Rectal smooth muscle tissue (tissue), 1 donor: Measurements from ENCODE around the gene RAB31.
A peak's percentile ranks its signal among the peaks of the same experiment; 100 is the strongest.

ENCODE experiments used
- H3K27ac ChIP-seq: one replicate; pipeline ENCODE4 v1.7.0; 2013; ENCODE audit warnings: low read depth, low read length, inconsistent platforms
- H3K27me3 ChIP-seq: one replicate; pipeline ENCODE4 v1.7.0; 2013; ENCODE audit warnings: low read length; ENCODE audit not compliant: control insufficient read depth, insufficient read depth
- H3K36me3 ChIP-seq: one replicate; pipeline ENCODE4 v1.7.0; 2013; ENCODE audit warnings: low read length; ENCODE audit not compliant: control insufficient read depth, insufficient read depth
- H3K4me1 ChIP-seq: one replicate; pipeline ENCODE4 v1.7.0; 2013; ENCODE audit warnings: low read length; ENCODE audit not compliant: control insufficient read depth, insufficient read depth
- H3K4me3 ChIP-seq: one replicate; pipeline ENCODE4 v1.7.0; 2013; ENCODE audit warnings: low read length
- H3K9ac ChIP-seq: one replicate; pipeline ENCODE4 v1.7.0; 2013; ENCODE audit warnings: low read length

Gene RAB31

GRCh38 chr18:9866627-9867026 is 158.5 kb downstream of the RAB31 start:
- Histone ChIP-seq H3K4me1 (no peaks in the 10 kb centered on the region), H3K9ac (no peak overlapping the region), H3K27ac (no peak overlapping the region), H3K36me3 (no peaks in the 10 kb centered on the region), H3K27me3 (no peaks in the 10 kb centered on the region), H3K4me3 (no peak overlapping the region)

DNA sequence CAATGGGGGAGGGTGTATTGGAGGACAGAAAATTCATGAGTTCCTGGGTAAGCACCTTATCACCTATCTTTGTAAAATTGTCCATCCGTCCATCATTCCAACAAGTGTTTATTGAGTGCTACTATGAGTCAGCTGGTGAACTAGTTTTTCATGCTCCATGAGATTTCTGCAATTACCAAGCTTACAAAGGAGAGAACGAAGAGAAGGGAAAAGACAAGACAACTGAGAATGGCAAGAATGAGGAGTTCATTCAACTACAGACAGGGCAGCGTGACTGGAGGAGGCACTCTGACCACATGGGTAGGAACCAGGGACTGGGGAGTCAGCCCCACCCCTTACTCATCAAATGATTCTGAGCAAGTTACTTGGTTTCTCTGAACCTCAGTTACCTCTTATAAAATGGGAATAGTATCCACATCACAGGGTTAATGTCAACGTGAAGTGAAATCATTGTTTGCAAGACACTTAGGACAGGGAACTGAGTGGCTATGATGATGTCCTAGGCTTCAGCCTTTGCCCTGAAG is 159.0 kb downstream of the RAB31 start:
- H3K27ac ChIP-seq, result no peak overlapping the region

DNA sequence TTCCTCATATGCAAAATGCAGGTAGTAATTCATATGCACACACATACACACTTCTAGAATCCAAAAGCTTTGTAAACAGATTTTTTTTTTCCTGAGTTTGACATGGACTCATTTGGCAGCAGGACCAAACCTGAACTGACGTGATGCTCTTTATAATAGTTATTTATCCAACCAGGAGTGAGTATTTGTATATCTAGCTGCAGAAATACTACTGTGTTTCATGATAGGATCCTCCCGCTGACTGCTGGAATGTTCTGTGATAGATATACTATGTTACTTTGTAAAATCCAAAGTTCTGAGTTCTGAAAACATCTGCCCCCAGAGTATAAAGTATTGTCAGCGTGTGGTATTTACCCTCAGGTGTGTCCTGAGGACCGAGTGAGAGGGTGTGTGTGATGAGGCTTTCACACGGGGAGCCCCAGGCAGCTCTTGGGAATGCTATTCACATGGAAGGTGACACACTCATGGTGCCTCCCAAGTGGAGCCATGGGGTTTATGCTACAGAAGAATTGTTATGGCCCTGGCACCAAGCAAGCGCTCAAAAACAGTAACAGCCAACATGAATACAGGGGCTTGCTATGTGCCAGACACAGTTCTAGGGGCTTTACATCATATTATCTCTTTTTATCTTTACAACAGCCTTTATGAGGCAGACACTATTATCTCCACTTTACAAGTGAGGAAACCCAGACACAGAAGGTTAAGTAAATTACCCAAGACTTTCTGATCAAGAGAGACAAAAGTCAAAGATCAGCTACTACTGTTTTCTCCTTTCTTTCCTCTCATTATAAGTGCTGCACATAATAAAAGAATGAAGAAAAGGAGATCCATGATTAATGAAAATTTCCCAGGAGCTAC is 161.0 kb downstream of the RAB31 start:
- no peaks in the 10 kb centered on the region for H3K36me3 ChIP-seq
- no peak overlapping the region for H3K27ac ChIP-seq
- H3K4me1 ChIP-seq, result no peaks in the 10 kb centered on the region
- H3K9ac ChIP-seq, result no peak overlapping the region
- no peaks in the 10 kb centered on the region for H3K27me3 ChIP-seq
- no peak overlapping the region for H3K4me3 ChIP-seq

More for the DNA sequence above, 159.0 kb downstream of the RAB31 start:
- Histone ChIP-seq H3K27me3 (no peaks in the 10 kb centered on the region), H3K4me1 (no peaks in the 10 kb centered on the region), H3K36me3 (no peaks in the 10 kb centered on the region), H3K4me3 (no peak overlapping the region), H3K9ac (no peak overlapping the region)

GRCh38 chr18:9869715-9870430 is 161.8 kb downstream of the RAB31 start:
- Histone ChIP-seq H3K4me3 (no peak overlapping the region), H3K27me3 (no peaks in the 10 kb centered on the region), H3K27ac (no peak overlapping the region), H3K36me3 (no peaks in the 10 kb centered on the region), H3K9ac (no peak overlapping the region), H3K4me1 (no peaks in the 10 kb centered on the region)

DNA sequence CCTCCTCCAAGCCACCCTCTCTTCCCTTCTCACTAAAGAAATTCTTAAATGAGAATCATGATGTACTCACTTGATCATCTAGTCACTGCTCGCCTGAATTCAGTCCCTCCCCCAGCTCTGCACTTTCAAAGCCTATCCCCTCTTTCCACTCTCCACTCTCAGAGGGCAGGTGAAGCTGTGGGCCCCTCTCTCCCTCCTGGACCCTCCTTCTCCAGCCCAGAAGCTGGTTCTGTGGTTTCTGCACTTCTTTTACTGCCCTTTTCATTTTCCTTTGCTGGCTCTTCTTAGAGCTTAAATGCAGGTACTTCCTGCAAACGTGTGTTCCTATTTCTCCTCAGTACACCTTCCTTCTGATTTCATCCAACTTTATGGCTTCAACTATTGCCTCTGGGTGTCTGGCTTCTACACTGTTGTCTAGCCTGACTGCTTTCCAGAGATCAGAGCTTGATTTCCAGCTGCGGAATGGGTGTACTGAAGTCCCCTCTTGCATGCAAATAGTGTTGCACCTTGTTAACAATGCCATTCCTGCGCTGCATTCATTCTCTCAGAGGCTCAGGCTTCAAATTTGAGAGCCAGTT is 162.4 kb downstream of the RAB31 start:
- Histone ChIP-seq H3K9ac (no peak overlapping the region), H3K4me1 (no peaks in the 10 kb centered on the region), H3K4me3 (no peak overlapping the region), H3K27me3 (no peaks in the 10 kb centered on the region), H3K36me3 (no peaks in the 10 kb centered on the region), H3K27ac (no peak overlapping the region)

DNA sequence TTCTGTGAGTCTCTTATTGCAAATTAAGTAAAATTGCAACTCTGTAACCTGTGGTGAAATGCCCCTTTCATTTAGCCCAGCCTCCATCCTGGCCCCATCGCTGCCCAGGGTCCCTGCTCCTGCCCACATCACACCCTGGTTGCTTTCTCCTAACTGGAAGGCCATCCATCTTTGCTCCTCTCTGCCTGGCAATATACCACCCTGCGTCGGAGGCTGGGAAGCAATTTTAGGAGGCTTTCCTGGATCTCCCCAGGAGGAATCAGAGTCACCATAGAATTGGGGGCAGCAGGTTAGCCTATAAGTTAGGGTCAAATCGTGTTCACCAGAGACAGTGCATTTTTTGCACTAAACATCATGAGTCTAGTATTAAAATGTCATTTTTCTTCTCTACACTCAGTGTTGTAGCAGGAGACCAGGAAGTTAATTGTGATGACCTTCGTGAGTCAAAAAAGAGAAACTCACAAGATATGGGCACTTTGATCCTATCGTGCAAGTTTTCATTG is 163.2 kb downstream of the RAB31 start:
- H3K27ac ChIP-seq, result no peak overlapping the region
- H3K36me3 ChIP-seq, result no peaks in the 10 kb centered on the region
- H3K27me3 ChIP-seq, result no peaks in the 10 kb centered on the region

DNA sequence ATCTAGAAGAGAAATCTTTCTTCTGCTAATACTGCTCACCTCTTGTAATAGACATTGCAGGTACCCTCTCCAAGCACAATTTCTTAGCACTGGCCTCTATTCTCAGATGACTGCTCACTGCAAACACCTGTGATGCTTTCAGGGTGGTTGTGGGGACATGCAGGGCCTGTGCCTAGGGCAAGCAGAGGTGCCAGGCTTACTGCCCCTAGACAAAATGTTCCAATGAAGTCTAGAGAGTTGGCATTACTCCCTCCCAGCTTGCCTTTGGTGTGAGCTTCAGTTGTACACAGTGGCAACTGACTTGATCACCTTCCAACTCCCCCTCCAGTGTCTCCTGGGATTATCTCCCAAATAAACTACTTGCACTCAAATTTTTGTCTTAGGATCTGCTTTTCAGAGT is 164.7 kb downstream of the RAB31 start:
- Histone ChIP-seq H3K27me3 (no peaks in the 10 kb centered on the region), H3K36me3 (no peaks in the 10 kb centered on the region), H3K4me3 (no peak overlapping the region), H3K9ac (no peak overlapping the region), H3K27ac (no peak overlapping the region), H3K4me1 (no peaks in the 10 kb centered on the region)

More for the DNA sequence above, 163.2 kb downstream of the RAB31 start:
- Histone ChIP-seq H3K4me3 (no peak overlapping the region), H3K9ac (no peak overlapping the region), H3K4me1 (no peaks in the 10 kb centered on the region)

- H3K27ac ChIP-seq, result no peak overlapping the region
- no peaks in the 10 kb centered on the region for H3K4me1 ChIP-seq
- H3K36me3 ChIP-seq, result no peaks in the 10 kb centered on the region
- no peak overlapping the region for H3K4me3 ChIP-seq
- no peaks in the 10 kb centered on the region for H3K27me3 ChIP-seq
- no peak overlapping the region for H3K9ac ChIP-seq
These were observed 166.6 kb downstream of the RAB31 start for GRCh38 chr18:9874728-9875127.

DNA sequence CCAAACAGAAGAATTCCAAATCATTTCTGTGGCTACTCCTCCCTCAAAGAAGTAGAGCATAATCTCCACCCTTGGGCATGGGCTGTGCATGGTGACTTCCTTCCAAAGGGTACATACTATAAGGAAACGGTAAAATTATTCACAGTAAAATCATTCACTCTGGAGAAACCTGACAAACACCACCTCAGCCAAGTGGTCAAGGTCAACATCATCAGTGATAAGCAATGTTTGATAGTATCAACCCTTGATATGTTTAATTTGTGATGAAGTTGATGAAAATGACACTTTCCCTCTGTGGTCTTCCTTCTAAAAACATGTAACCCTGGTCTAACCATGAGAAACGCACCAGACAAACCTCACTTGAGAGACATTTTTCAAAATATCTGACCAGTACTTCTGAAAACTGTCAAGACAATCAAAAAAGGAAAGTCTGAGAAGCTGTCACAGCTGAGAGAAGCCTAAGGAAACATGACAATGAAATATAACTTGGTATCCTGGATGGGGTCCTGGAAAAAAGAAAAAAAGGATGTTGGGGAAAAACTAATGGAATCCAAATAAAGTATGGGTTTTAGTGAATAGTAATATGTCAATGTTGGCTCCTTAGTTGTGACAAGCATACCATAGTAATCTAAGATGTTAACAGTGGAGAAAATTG is 168.2 kb downstream of the RAB31 start:
- no peaks in the 10 kb centered on the region for H3K4me1 ChIP-seq
- no peaks in the 10 kb centered on the region for H3K36me3 ChIP-seq
- no peak overlapping the region for H3K4me3 ChIP-seq
- H3K27me3 ChIP-seq, result no peaks in the 10 kb centered on the region
- no peak overlapping the region for H3K27ac ChIP-seq
- H3K9ac ChIP-seq, result no peak overlapping the region

GRCh38 chr18:9876867-9877654 is 169.0 kb downstream of the RAB31 start:
- Histone ChIP-seq H3K36me3 (no peaks in the 10 kb centered on the region), H3K4me1 (no peaks in the 10 kb centered on the region), H3K4me3 (peak overlapping the region; percentile 17), H3K9ac (no peak overlapping the region), H3K27me3 (no peaks in the 10 kb centered on the region), H3K27ac (peak overlapping the region; percentile 12)

GRCh38 chr18:9877655-9878014 is 169.5 kb downstream of the RAB31 start:
- H3K36me3 ChIP-seq, result no peaks in the 10 kb centered on the region
- H3K4me1 ChIP-seq, result no peaks in the 10 kb centered on the region
- no peaks in the 10 kb centered on the region for H3K27me3 ChIP-seq
- no peak overlapping the region for H3K27ac ChIP-seq
- no peak overlapping the region for H3K9ac ChIP-seq
- no peak overlapping the region for H3K4me3 ChIP-seq
